Stimulated activated memory B cell treated with anti-CD40 and anti-IgM and Interleukin-4, amounts not matched to agents 10 μg/mL and 1 μg/mL and 100 μg/mL, for 72 hours (primary cell): ENCODE data around the gene STMN3.
"Not testable (repeated sequence)": the region's sequence is repeated elsewhere in the genome, so short reads cannot be mapped to it uniquely, and the experiment has no call there.

Experiments
- ATAC-seq: fragments of 150-1000 bp; cut with Tn5 transposase; 2 replicates; pipeline ENCODE4 v1.10.0; 2021
- H3K27ac Mint-ChIP-seq: one replicate; pipeline ENCODE4 v1.8.0; 2022; ENCODE audit warnings: mild to moderate bottlenecking, mixed read lengths
- H3K27me3 Mint-ChIP-seq: one replicate; pipeline ENCODE4 v1.8.0; 2022; ENCODE audit warnings: mixed read lengths
- H3K36me3 Mint-ChIP-seq: one replicate; pipeline ENCODE4 v1.8.0; 2022; ENCODE audit warnings: mixed read lengths
- H3K4me1 Mint-ChIP-seq: one replicate; pipeline ENCODE4 v1.8.0; 2022; ENCODE audit warnings: mixed read lengths
- H3K4me3 Mint-ChIP-seq: one replicate; pipeline ENCODE4 v1.8.0; 2022; ENCODE audit warnings: mild to moderate bottlenecking, moderate library complexity, mixed read lengths
- H3K9me3 Mint-ChIP-seq: one replicate; pipeline ENCODE4 v1.8.0; 2022; ENCODE audit warnings: mixed read lengths

STMN3 gene

GRCh38 chr20:63657937-63658748 lies 4.9 kb upstream of the STMN3 start, which contains the start of gene RTEL1:
Gene RTEL1 (plus strand): TSS chr20:63658312. CDS start chr20:63659403, 1,091 bp downstream.
- Mint-ChIP-seq H3K36me3 (peaks cover 7% of the 10 kb centered on the region), H3K4me3 (peak within 1 kb of the TSS; percentile 94), H3K27me3 (peaks cover 29% of the 10 kb centered on the region), H3K27ac (peak within 1 kb of the TSS; percentile 86), H3K4me1 (peaks cover 34% of the 10 kb centered on the region), H3K9me3 (no peaks in the 10 kb centered on the region)
- ATAC-seq, result peak; percentile 93

- Mint-ChIP-seq H3K36me3 (peaks cover 4% of the 10 kb centered on the region), H3K27ac (peak overlapping the region; percentile 86), H3K4me1 (peaks cover 34% of the 10 kb centered on the region), H3K4me3 (peak overlapping the region; percentile 94), H3K27me3 (peaks cover 29% of the 10 kb centered on the region), H3K9me3 (no peaks in the 10 kb centered on the region)
- no peak for ATAC-seq
These were observed 4.2 kb upstream of the STMN3 start for GRCh38 chr20:63657260-63657936.

GRCh38 chr20:63656451-63656850 lies 3.2 kb upstream of the STMN3 start:
- ATAC-seq, result no peak
- no peaks in the 10 kb centered on the region for H3K36me3 Mint-ChIP-seq
- no peaks in the 10 kb centered on the region for H3K9me3 Mint-ChIP-seq
- no peak overlapping the region for H3K27ac Mint-ChIP-seq
- H3K4me1 Mint-ChIP-seq, result peaks cover 39% of the 10 kb centered on the region
- H3K27me3 Mint-ChIP-seq, result peaks cover 35% of the 10 kb centered on the region
- no peak overlapping the region for H3K4me3 Mint-ChIP-seq

GRCh38 chr20:63655249-63655648 lies 2.0 kb upstream of the STMN3 start:
- no peak overlapping the region for H3K4me3 Mint-ChIP-seq
- H3K9me3 Mint-ChIP-seq, result no peaks in the 10 kb centered on the region
- peaks cover 41% of the 10 kb centered on the region for H3K4me1 Mint-ChIP-seq
- H3K36me3 Mint-ChIP-seq, result no peaks in the 10 kb centered on the region
- H3K27me3 Mint-ChIP-seq, result peaks cover 42% of the 10 kb centered on the region
- no peak overlapping the region for H3K27ac Mint-ChIP-seq
- ATAC-seq, result no peak

GRCh38 chr20:63653974-63654668 lies 897 bp upstream of the STMN3 start:
- Mint-ChIP-seq H3K36me3 (no peaks in the 10 kb centered on the region), H3K4me3 (peak overlapping the region; percentile 26), H3K27me3 (peaks cover 42% of the 10 kb centered on the region), H3K4me1 (peaks cover 32% of the 10 kb centered on the region), H3K27ac (no peak overlapping the region), H3K9me3 (no peaks in the 10 kb centered on the region)
- no peak for ATAC-seq

- H3K9me3 Mint-ChIP-seq, result no peaks in the 10 kb centered on the region
- peaks cover 42% of the 10 kb centered on the region for H3K27me3 Mint-ChIP-seq
- ATAC-seq, result peak; percentile 18
- H3K4me1 Mint-ChIP-seq, result peaks cover 17% of the 10 kb centered on the region
- no peaks in the 10 kb centered on the region for H3K36me3 Mint-ChIP-seq
- peak overlapping the region; percentile 58 for H3K4me3 Mint-ChIP-seq
- H3K27ac Mint-ChIP-seq, result no peak overlapping the region
These were observed 838 bp downstream of the STMN3 start for GRCh38 chr20:63652192-63652980.

GRCh38 chr20:63651942-63652191 lies 1.4 kb downstream of the STMN3 start:
- peak; percentile 31 for ATAC-seq
- H3K27me3 Mint-ChIP-seq, result peaks cover 41% of the 10 kb centered on the region
- no peak overlapping the region for H3K27ac Mint-ChIP-seq
- no peaks in the 10 kb centered on the region for H3K9me3 Mint-ChIP-seq
- H3K4me3 Mint-ChIP-seq, result peak overlapping the region; percentile 58
- H3K36me3 Mint-ChIP-seq, result no peaks in the 10 kb centered on the region
- peaks cover 16% of the 10 kb centered on the region for H3K4me1 Mint-ChIP-seq

- not testable (repeated sequence) for ATAC-seq
These were observed 2.7 kb downstream of the STMN3 start for GRCh38 chr20:63650486-63650885.

GRCh38 chr20:63648895-63649589 lies 4.2 kb downstream of the STMN3 start:
- Mint-ChIP-seq H3K4me3 (no peak overlapping the region), H3K27ac (no peak overlapping the region)
- no peak for ATAC-seq

More at GRCh38 chr20:63650486-63650885, 2.7 kb downstream of the STMN3 start:
- peaks cover 32% of the 10 kb centered on the region for H3K27me3 Mint-ChIP-seq
- H3K36me3 Mint-ChIP-seq, H3K9me3 Mint-ChIP-seq, H3K27ac Mint-ChIP-seq, H3K4me3 Mint-ChIP-seq: not testable (repeated sequence)
- H3K4me1 Mint-ChIP-seq, result peaks cover 16% of the 10 kb centered on the region

GRCh38 chr20:63648190-63648589 lies 5.0 kb downstream of the STMN3 start:
- no peaks in the 10 kb centered on the region for H3K9me3 Mint-ChIP-seq

More at GRCh38 chr20:63648895-63649589, 4.2 kb downstream of the STMN3 start:
- Mint-ChIP-seq H3K27me3 (peaks cover 21% of the 10 kb centered on the region), H3K4me1 (peaks cover 13% of the 10 kb centered on the region), H3K36me3 (no peaks in the 10 kb centered on the region), H3K9me3 (no peaks in the 10 kb centered on the region)

GRCh38 chr20:63645218-63645617 lies 8.0 kb downstream of the STMN3 start:
- no peaks in the 10 kb centered on the region for H3K27me3 Mint-ChIP-seq
- no peaks in the 10 kb centered on the region for H3K9me3 Mint-ChIP-seq
- no peak overlapping the region for H3K4me3 Mint-ChIP-seq
- no peaks in the 10 kb centered on the region for H3K36me3 Mint-ChIP-seq
- no peak overlapping the region for H3K27ac Mint-ChIP-seq
- peaks cover 14% of the 10 kb centered on the region for H3K4me1 Mint-ChIP-seq
- no peak for ATAC-seq

More at GRCh38 chr20:63648190-63648589, 5.0 kb downstream of the STMN3 start:
- no peak overlapping the region for H3K4me3 Mint-ChIP-seq
- H3K4me1 Mint-ChIP-seq, result peaks cover 13% of the 10 kb centered on the region
- H3K27ac Mint-ChIP-seq, result no peak overlapping the region
- no peaks in the 10 kb centered on the region for H3K36me3 Mint-ChIP-seq
- peaks cover 14% of the 10 kb centered on the region for H3K27me3 Mint-ChIP-seq
- ATAC-seq, result no peak

- peaks cover 3% of the 10 kb centered on the region for H3K36me3 Mint-ChIP-seq
- peaks cover 27% of the 10 kb centered on the region for H3K4me1 Mint-ChIP-seq
- H3K9me3 Mint-ChIP-seq, result no peaks in the 10 kb centered on the region
- ATAC-seq, result no peak
- H3K4me3 Mint-ChIP-seq, result no peak overlapping the region
- H3K27me3 Mint-ChIP-seq, result no peaks in the 10 kb centered on the region
- peak overlapping the region; percentile 94 for H3K27ac Mint-ChIP-seq
These were observed 9.3 kb downstream of the STMN3 start for GRCh38 chr20:63643946-63644345.

- ATAC-seq, result no peak
- no peaks in the 10 kb centered on the region for H3K9me3 Mint-ChIP-seq
- H3K27me3 Mint-ChIP-seq, result no peaks in the 10 kb centered on the region
- H3K4me3 Mint-ChIP-seq, result peak overlapping the region; percentile 79
- peaks cover 31% of the 10 kb centered on the region for H3K4me1 Mint-ChIP-seq
- H3K27ac Mint-ChIP-seq, result peak overlapping the region; percentile 94
- H3K36me3 Mint-ChIP-seq, result peaks cover 5% of the 10 kb centered on the region
These were observed 9.7 kb downstream of the STMN3 start for GRCh38 chr20:63643499-63643898.

- peak overlapping the region; percentile 94 for H3K27ac Mint-ChIP-seq
- H3K9me3 Mint-ChIP-seq, result no peaks in the 10 kb centered on the region
- peaks cover 39% of the 10 kb centered on the region for H3K4me1 Mint-ChIP-seq
- H3K27me3 Mint-ChIP-seq, result no peaks in the 10 kb centered on the region
- peaks cover 5% of the 10 kb centered on the region for H3K36me3 Mint-ChIP-seq
- peak overlapping the region; percentile 79 for H3K4me3 Mint-ChIP-seq
- ATAC-seq, result peak; percentile 1
These were observed 10.5 kb downstream of the STMN3 start for GRCh38 chr20:63642527-63643247.
